Measurements from ENCODE around the gene CA10.

The CA10 gene

DNA sequence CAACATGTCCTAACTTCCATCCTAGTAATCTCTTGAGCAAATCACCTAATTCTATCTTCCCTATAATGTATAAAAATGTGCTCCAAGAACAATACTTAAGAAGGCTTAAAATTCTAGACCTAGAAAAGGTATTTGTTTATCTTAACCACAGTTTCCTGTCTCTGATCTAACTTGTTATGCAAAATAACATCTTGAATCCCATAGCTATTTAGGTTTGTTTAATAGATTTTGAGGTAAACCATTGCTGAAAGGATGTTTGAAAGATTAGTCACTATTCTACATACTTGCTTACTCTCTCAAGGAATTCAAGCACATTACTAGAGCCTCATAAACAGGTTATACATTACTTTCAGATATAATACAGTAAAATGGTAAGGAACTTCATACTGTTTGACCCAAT lies 13.0 kb downstream of the CA10 start:
- H4K20me1 ChIP-seq (ENCODE audit: insufficient read depth), result no peaks in the 10 kb centered on the region
- H3K4me3 ChIP-seq (IDR thresholded peaks at IDR 0.05; ENCODE audit: insufficient read depth, low read depth, low read length), result no peak overlapping the region
- peak overlapping the region; percentile 17 for H3K4me2 ChIP-seq
- no peak overlapping the region for H2AFZ ChIP-seq (ENCODE audit: low read depth)
- no peaks in the 10 kb centered on the region for H3K79me2 ChIP-seq (ENCODE audit: insufficient read depth, low read depth)
- no peaks in the 10 kb centered on the region for H3K27me3 ChIP-seq (ENCODE audit: insufficient read depth, low read depth)
- H3K4me1 ChIP-seq (ENCODE audit: low read depth, poor library complexity, severe bottlenecking), result peaks cover 69% of the 10 kb centered on the region
- peak overlapping the region; percentile 38 for H3K27ac ChIP-seq
- TF ChIP-seq, protein P1, sequence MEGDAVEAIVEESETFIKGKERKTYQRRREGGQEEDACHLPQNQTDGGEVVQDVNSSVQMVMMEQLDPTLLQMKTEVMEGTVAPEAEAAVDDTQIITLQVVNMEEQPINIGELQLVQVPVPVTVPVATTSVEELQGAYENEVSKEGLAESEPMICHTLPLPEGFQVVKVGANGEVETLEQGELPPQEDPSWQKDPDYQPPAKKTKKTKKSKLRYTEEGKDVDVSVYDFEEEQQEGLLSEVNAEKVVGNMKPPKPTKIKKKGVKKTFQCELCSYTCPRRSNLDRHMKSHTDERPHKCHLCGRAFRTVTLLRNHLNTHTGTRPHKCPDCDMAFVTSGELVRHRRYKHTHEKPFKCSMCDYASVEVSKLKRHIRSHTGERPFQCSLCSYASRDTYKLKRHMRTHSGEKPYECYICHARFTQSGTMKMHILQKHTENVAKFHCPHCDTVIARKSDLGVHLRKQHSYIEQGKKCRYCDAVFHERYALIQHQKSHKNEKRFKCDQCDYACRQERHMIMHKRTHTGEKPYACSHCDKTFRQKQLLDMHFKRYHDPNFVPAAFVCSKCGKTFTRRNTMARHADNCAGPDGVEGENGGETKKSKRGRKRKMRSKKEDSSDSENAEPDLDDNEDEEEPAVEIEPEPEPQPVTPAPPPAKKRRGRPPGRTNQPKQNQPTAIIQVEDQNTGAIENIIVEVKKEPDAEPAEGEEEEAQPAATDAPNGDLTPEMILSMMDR (conservative IDR thresholded peaks at IDR 0.05; ENCODE audit: low read depth, low read length), result no peak
- H3K36me3 ChIP-seq (ENCODE audit: insufficient read depth), result no peaks in the 10 kb centered on the region
- no peak overlapping the region for H3K9ac ChIP-seq

DNA sequence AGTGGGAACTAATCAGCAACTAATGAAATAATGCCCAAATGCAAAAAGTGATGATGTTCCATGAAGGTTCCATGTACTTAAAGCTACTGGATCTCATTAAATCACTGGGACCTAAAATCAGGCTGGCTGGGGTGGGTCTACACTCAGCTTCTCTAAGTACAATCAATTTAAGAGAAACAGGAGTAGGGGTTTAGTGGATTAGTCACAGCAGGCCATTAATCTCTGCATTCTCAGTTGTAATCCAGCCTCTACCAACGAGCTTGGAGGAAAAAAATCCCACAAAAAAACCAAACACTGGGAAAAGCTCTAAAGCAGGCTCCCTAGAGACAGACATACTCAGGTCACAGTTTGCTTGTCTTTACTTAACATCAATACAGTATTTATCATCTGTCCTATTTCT lies 15.0 kb downstream of the CA10 start:
- Histone ChIP-seq H3K9ac (no peak overlapping the region), H3K36me3 (ENCODE audit: insufficient read depth) (no peaks in the 10 kb centered on the region), H3K4me2 (no peak overlapping the region), H2AFZ (ENCODE audit: low read depth) (no peak overlapping the region), H3K27me3 (ENCODE audit: insufficient read depth, low read depth) (no peaks in the 10 kb centered on the region), H4K20me1 (ENCODE audit: insufficient read depth) (no peaks in the 10 kb centered on the region), H3K79me2 (ENCODE audit: insufficient read depth, low read depth) (no peaks in the 10 kb centered on the region), H3K4me3 (IDR thresholded peaks at IDR 0.05; ENCODE audit: insufficient read depth, low read depth, low read length) (no peak overlapping the region), H3K27ac (no peak overlapping the region), H3K4me1 (ENCODE audit: low read depth, poor library complexity, severe bottlenecking) (peaks cover 49% of the 10 kb centered on the region)
- TF ChIP-seq, protein P1 (conservative IDR thresholded peaks at IDR 0.05; ENCODE audit: low read depth, low read length), result no peak

DNA sequence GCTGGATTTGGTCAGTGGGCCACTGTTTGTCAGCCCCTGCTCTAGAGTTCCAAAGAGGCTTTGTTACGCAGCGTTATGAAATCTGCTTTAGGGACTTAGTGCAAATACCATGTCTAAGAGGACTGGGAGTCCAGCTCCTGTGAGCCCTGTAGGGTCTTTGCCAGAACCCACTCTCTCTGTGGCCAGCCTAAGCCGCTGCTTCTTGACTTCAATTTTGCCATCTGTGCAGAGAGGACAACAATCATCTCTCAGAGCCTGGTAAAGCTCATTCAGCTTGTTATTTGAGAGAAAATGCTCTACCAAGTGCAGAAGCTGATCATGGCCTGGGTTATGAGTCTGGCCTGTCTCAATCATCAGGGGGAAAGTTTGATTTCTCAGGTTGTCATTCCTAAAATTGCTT lies 17.9 kb downstream of the CA10 start:
- Histone ChIP-seq H3K4me2 (no peak overlapping the region), H3K79me2 (ENCODE audit: insufficient read depth, low read depth) (no peaks in the 10 kb centered on the region), H3K9ac (no peak overlapping the region), H3K4me1 (ENCODE audit: low read depth, poor library complexity, severe bottlenecking) (peaks cover 20% of the 10 kb centered on the region), H3K27me3 (ENCODE audit: insufficient read depth, low read depth) (no peaks in the 10 kb centered on the region), H3K27ac (no peak overlapping the region), H2AFZ (ENCODE audit: low read depth) (no peak overlapping the region), H3K36me3 (ENCODE audit: insufficient read depth) (no peaks in the 10 kb centered on the region), H3K4me3 (IDR thresholded peaks at IDR 0.05; ENCODE audit: insufficient read depth, low read depth, low read length) (no peak overlapping the region), H4K20me1 (ENCODE audit: insufficient read depth) (no peaks in the 10 kb centered on the region)
- TF ChIP-seq, protein P1 (conservative IDR thresholded peaks at IDR 0.05; ENCODE audit: low read depth, low read length), result no peak

DNA sequence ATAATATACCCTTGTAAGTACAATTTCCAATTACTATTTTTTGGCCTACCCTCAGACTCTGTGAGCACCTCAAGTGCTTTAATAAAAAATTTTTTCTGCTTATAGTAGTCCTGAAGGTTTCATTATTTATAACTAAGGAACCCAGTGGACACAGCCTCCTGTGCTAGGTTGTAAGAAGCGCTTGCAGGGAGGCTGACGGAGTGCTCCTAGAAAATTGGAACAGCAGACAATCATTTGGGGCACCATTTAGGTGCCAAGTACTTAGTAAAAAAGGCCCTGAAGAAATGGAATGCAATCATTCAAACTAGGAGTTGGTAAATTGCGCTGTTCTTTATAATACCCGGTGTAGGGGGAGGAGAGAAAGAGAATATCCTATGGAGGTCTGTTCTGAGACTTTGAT lies 19.8 kb downstream of the CA10 start:
- no peak overlapping the region for H3K9ac ChIP-seq
- H3K36me3 ChIP-seq (ENCODE audit: insufficient read depth), result no peaks in the 10 kb centered on the region
- peaks cover 4% of the 10 kb centered on the region for H3K4me1 ChIP-seq (ENCODE audit: low read depth, poor library complexity, severe bottlenecking)
- TF ChIP-seq, protein P1 (conservative IDR thresholded peaks at IDR 0.05; ENCODE audit: low read depth, low read length), result no peak
- H2AFZ ChIP-seq (ENCODE audit: low read depth), result no peak overlapping the region
- no peak overlapping the region for H3K4me3 ChIP-seq (IDR thresholded peaks at IDR 0.05; ENCODE audit: insufficient read depth, low read depth, low read length)
- no peaks in the 10 kb centered on the region for H3K79me2 ChIP-seq (ENCODE audit: insufficient read depth, low read depth)
- H4K20me1 ChIP-seq (ENCODE audit: insufficient read depth), result no peaks in the 10 kb centered on the region
- H3K27me3 ChIP-seq (ENCODE audit: insufficient read depth, low read depth), result no peaks in the 10 kb centered on the region
- H3K27ac ChIP-seq, result no peak overlapping the region
- no peak overlapping the region for H3K4me2 ChIP-seq
